Retina (tissue), 1 donor: Measurements from ENCODE around the gene TMEM131L.
A peak's percentile ranks its signal among the peaks of the same experiment; 100 is the strongest.
"Not testable (repeated sequence)": the region's sequence is repeated elsewhere in the genome, so short reads cannot be mapped to it uniquely, and the experiment has no call there.

ENCODE experiments used
- DNase-seq: peaks from one replicate; pipeline ENCODE4 v3.0.0-alpha.2; 2016

The TMEM131L gene, protein sequence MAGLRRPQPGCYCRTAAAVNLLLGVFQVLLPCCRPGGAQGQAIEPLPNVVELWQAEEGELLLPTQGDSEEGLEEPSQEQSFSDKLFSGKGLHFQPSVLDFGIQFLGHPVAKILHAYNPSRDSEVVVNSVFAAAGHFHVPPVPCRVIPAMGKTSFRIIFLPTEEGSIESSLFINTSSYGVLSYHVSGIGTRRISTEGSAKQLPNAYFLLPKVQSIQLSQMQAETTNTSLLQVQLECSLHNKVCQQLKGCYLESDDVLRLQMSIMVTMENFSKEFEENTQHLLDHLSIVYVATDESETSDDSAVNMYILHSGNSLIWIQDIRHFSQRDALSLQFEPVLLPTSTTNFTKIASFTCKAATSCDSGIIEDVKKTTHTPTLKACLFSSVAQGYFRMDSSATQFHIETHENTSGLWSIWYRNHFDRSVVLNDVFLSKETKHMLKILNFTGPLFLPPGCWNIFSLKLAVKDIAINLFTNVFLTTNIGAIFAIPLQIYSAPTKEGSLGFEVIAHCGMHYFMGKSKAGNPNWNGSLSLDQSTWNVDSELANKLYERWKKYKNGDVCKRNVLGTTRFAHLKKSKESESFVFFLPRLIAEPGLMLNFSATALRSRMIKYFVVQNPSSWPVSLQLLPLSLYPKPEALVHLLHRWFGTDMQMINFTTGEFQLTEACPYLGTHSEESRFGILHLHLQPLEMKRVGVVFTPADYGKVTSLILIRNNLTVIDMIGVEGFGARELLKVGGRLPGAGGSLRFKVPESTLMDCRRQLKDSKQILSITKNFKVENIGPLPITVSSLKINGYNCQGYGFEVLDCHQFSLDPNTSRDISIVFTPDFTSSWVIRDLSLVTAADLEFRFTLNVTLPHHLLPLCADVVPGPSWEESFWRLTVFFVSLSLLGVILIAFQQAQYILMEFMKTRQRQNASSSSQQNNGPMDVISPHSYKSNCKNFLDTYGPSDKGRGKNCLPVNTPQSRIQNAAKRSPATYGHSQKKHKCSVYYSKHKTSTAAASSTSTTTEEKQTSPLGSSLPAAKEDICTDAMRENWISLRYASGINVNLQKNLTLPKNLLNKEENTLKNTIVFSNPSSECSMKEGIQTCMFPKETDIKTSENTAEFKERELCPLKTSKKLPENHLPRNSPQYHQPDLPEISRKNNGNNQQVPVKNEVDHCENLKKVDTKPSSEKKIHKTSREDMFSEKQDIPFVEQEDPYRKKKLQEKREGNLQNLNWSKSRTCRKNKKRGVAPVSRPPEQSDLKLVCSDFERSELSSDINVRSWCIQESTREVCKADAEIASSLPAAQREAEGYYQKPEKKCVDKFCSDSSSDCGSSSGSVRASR (N-terminal part only)

GRCh38 chr4:153466081-153466948, at the start of gene TMEM131L:
Gene TMEM131L, plus strand, starts transcription at chr4:153466360. Its CDS starts 38 bp downstream, at chr4:153466398.
- DNase-seq, result peak; percentile 91

- DNase-seq, result not testable (repeated sequence)
Observed at GRCh38 chr4:153416456-153416855, 49.7 kb upstream of the TMEM131L start.

GRCh38 chr4:153418121-153418520, 48.0 kb upstream of the TMEM131L start:
- no peak for DNase-seq

DNA sequence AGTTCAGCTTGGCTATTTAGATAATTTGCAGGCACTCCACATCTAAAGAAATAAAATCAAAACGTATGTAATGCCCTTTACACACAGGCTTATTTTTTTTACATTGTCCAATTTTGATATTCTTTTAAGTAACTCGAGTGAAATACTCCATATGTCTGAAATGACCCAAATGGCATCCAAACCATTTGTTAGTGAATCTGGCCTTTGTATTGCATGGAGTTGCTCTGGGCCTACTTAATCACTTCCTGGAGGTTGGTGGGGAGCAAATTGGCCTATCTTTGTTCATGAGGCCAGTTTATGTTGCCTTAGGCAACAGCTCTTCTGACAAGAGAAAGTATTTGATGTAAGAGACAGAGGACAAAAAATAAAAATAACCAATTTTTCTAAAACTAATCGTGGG, 47.6 kb upstream of the TMEM131L start:
- DNase-seq, result no peak

DNA sequence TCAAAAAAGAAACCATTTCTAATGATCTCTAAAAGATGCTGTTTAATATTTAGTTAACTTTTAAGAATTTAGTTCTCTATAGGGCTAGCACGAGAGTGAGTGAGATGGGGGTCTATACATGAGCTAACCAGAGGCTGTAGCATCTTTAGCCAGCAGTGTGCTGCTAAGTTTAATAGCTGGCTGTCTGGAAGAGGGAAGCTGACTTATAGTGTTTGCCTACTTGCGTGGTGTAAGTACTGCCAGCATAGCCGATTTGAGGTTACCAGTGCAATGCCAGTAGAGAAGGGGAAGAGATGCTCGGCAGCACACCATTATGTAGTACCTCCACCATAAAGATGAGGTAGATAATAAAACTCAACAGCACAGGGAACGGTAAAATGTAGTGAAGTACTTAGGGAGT, 47.1 kb upstream of the TMEM131L start:
- DNase-seq, result no peak

DNA sequence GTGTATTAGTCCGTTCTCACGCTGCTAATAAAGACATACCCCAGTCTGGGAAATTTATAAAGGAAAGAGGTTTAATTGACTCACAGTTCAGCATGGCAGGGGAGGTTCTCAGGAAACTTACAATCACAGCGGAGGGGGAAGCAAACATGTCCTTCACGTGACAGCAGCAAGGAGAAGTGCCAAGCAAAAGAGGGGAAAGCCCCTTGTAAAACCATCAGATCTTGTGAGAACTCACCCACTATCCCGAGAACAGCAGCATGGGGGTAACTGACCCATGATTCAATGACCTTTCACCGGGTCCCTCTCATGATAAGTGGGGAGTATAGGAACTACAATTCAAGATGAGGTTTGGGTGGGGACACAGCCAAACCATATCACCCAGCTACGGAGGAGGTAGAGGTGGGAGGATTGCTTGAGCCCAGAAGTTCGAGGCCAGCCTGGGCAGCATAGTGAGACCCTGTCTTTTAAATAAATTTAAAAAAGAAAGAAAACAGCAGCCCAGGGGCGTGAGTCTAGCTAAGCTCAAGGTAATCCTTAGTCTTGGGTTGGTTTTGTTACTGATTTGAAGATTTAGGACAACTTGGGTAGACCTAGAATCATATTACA, 46.4 kb upstream of the TMEM131L start:
- no peak for DNase-seq

DNA sequence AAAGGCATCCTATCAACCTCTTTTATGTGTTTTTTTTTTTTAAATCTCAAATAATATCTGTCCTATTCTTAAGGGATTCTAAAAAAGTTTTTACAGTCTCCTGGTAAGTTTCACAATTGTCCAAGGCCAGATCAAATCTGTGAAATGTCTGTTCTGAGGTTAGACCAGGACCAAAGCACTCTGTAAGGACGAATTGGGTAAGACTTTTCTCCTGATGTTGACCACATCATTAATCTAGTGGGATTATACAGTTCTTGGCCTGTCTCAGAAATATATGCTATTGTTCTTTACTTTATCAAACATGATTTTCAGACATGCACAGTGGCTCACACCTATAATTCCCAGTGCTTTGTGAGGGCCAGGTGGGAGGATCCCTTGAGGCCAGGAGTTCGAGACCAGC, 45.8 kb upstream of the TMEM131L start:
- no peak for DNase-seq

GRCh38 chr4:153421941-153422340, 44.2 kb upstream of the TMEM131L start:
- DNase-seq, result no peak

GRCh38 chr4:153426207-153426885, 39.8 kb upstream of the TMEM131L start:
- no peak for DNase-seq

GRCh38 chr4:153427363-153428071, 38.6 kb upstream of the TMEM131L start:
- DNase-seq, result no peak

DNA sequence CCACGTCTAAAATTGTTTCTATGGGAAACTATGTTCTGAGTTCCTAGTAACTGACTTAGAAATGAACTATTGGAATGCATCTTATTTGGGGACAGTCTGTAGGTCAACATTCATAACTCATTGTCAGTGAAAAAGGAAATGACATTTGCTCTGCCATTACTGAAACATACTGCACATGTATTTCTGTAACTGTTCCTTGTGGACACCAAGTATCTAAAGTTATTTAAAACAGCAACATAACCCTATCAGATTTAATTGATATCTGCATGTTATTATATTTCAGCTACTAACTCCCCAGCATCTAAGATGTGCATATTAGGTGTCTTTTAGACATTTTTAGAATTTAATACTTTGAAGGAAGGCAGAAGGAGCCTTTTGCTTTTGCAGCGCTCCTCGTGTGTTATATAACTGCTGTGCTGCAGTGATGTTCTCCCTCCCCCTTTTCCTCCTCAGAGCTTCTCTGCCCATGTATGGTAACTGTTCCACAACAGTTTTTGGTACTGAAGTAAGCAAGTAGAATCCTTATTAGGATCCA, 37.2 kb upstream of the TMEM131L start:
- no peak for DNase-seq

DNA sequence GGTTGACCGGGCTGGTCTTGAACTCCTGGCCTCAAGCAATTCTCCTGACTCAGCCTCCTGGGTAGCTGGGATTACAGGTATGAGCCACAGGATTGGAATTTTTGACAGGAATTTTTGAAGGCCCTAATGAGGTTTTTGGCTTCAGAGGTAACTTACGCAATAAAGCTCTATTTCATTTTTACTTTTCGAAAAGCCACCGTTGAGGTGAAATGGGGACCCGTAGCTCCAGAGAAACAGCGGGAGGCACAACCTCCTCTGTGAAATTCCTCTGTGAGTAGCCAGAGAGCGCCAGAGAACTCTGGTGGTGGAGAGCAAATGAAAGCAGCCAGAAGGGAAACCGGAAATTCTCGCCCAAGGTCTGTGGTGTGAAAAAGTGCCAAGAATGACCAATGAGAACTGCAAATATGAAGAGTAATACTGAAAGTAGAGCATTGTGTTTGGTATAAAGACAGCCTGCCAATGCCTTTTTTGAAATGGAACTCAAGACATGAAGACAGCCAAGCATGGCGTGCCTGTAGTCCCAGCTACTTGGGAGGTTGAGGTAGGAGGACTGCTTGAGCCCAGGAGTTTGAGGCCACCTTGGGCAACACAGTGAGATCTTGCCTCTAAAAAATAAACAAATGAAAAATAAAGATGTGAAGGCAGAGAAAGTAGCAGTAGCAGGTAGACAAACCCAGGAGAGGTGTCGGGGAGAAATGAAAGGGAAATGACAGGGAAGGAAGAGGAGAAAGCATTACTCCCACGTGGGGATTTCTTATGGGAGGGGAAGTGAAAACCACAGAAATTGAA, 33.0 kb upstream of the TMEM131L start:
- no peak for DNase-seq

GRCh38 chr4:153433754-153434105, 32.4 kb upstream of the TMEM131L start:
- DNase-seq, result no peak

DNA sequence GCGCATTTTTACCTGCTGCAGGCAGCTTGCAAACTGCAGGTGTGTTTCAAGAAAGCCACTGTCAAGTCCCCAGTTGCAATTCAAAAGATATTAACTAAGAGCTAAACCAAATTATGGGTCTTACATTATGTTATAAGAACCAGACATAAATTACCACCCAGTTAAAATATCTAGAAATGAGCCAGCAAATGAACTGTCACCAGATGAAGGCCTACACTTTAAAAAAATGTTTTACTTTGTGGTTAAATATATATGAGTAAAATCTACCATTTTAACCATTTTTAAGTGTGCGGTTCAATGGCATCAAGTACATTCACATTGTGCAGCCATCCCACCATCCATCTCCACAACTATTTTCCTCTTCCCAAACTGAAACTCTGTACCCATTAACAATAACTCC, 32.0 kb upstream of the TMEM131L start:
- no peak for DNase-seq

DNA sequence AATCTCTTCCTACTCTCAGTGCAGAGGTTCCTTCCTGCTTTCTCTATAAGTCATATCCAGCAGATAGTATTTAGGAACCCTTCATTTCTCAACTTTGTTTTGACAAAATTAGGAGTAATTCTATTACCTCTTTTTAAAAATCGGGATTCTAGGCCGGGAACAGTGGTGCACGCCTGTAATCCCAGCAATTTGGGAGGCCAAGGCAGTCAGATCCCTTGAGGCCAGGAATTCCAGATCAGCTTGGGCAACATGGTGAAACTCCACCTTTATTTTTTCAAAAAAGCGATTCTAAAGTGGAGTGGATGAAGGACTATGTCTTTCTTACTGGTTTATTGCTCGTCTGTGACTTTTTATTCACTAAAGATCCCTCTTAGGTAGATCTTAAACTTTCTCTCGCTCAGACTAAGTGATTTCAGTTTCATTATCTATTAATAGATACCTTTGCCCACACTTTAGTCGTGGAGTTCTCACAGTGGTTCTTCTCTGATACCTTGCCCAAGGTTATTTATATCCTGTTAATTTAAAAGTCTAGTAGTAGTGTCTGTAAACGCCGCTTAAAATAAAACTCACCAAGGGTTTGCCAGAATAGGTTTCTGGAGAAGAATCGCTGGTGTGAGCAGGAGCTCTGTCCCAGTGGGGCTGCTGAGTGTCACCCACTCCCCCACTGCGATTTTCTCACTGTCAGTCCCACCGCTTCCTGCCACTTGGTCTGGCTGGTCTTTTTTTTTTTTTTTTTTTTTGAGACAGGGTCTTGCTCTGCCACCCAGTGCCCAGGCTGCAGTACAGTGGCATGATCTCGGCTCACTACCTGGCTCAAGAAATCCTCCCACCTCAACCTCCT, 27.0 kb upstream of the TMEM131L start:
- DNase-seq, result no peak

GRCh38 chr4:153439831-153440230, 26.3 kb upstream of the TMEM131L start:
- DNase-seq, result no peak

- DNase-seq, result no peak
Observed at GRCh38 chr4:153440475-153440874, 25.7 kb upstream of the TMEM131L start.
